GM23338 (cell line): ENCODE data around the gene BDP1.

Experiments used
- CTCF ChIP-seq, 2 experiments: fragments of 200-600 bp in 1 of 2; sonication (generic) in 1 of 2; conservative IDR thresholded peaks; 2 replicates each; pipeline versions ENCODE4 v1.5.1 to v1.6.1; 2016 to 2017; ENCODE audit warnings: antibody characterized with exemption in 2 of 2, low read depth in 2 of 2, mild to moderate bottlenecking in 2 of 2, moderate library complexity in 1 of 2
- JUNB ChIP-seq: IDR thresholded peaks from one replicate; pipeline ENCODE4 v1.6.1; 2016; ENCODE audit warnings: antibody characterized with exemption; ENCODE audit not compliant: unreplicated experiment

- peak in 1 of 2 experiments; percentile 22; a peak in 2 of 4 replicates for TF ChIP-seq CTCF (conservative IDR thresholded peaks at IDR 0.05; ENCODE audit: low read depth in 2 of 2)
- TF ChIP-seq JUNB = no peak
Measured at GRCh38 chr5:71587766-71588532, 132.5 kb downstream of the BDP1 start.
